ENCODE measurements around the gene ACOD1.

ACOD1 gene

GRCh38 chr13:76939215-76939614 is 9.1 kb upstream of the ACOD1 start:
- TF ChIP-seq SIN3A (IDR thresholded peaks at IDR 0.05; ENCODE audit: borderline replicate concordance, insufficient read depth, low read length) (no peak), REST (IDR thresholded peaks at IDR 0.05; ENCODE audit: insufficient read depth in 1 of 2, low read depth in 2 of 2, low read length in 2 of 2) (no peak), FOXP2 (optimal IDR thresholded peaks at IDR 0.05; ENCODE audit: borderline replicate concordance, extremely low read depth, extremely low read length, insufficient read depth) (no peak), TAF1 (IDR thresholded peaks at IDR 0.05; ENCODE audit: borderline replicate concordance, insufficient read depth, low read length) (no peak), POLR2AphosphoS5 (IDR thresholded peaks at IDR 0.05; ENCODE audit: low read depth, low read length) (no peak)

GRCh38 chr13:76942363-76942762 is 5.9 kb upstream of the ACOD1 start:
- TF ChIP-seq FOXP2 (optimal IDR thresholded peaks at IDR 0.05; ENCODE audit: borderline replicate concordance, extremely low read depth, extremely low read length, insufficient read depth) (no peak), POLR2AphosphoS5 (IDR thresholded peaks at IDR 0.05; ENCODE audit: low read depth, low read length) (no peak)

GRCh38 chr13:76943646-76944045 is 4.7 kb upstream of the ACOD1 start:
- TF ChIP-seq SIN3A (IDR thresholded peaks at IDR 0.05; ENCODE audit: borderline replicate concordance, insufficient read depth, low read length) = no peak
- TF ChIP-seq REST (IDR thresholded peaks at IDR 0.05; ENCODE audit: insufficient read depth in 1 of 2, low read depth in 2 of 2, low read length in 2 of 2) = no peak
- TF ChIP-seq TAF1 (IDR thresholded peaks at IDR 0.05; ENCODE audit: borderline replicate concordance, insufficient read depth, low read length) = no peak

- no peak for TF ChIP-seq TAF1 (IDR thresholded peaks at IDR 0.05; ENCODE audit: borderline replicate concordance, insufficient read depth, low read length)
- no peak for TF ChIP-seq SIN3A (IDR thresholded peaks at IDR 0.05; ENCODE audit: borderline replicate concordance, insufficient read depth, low read length)
- no peak for TF ChIP-seq POLR2AphosphoS5 (IDR thresholded peaks at IDR 0.05; ENCODE audit: low read depth, low read length)
- no peak for TF ChIP-seq FOXP2 (optimal IDR thresholded peaks at IDR 0.05; ENCODE audit: borderline replicate concordance, extremely low read depth, extremely low read length, insufficient read depth)
Observed at GRCh38 chr13:76944456-76944855, 3.9 kb upstream of the ACOD1 start.

GRCh38 chr13:76950101-76950500 is 1.8 kb downstream of the ACOD1 start:
- TF ChIP-seq POLR2AphosphoS5 (IDR thresholded peaks at IDR 0.05; ENCODE audit: low read depth, low read length) (no peak), FOXP2 (optimal IDR thresholded peaks at IDR 0.05; ENCODE audit: borderline replicate concordance, extremely low read depth, extremely low read length, insufficient read depth) (no peak), TAF1 (IDR thresholded peaks at IDR 0.05; ENCODE audit: borderline replicate concordance, insufficient read depth, low read length) (no peak), SIN3A (IDR thresholded peaks at IDR 0.05; ENCODE audit: borderline replicate concordance, insufficient read depth, low read length) (no peak), REST (IDR thresholded peaks at IDR 0.05; ENCODE audit: insufficient read depth in 1 of 2, low read depth in 2 of 2, low read length in 2 of 2) (no peak)

GRCh38 chr13:76953968-76954367 is 5.7 kb downstream of the ACOD1 start:
- TF ChIP-seq SIN3A (IDR thresholded peaks at IDR 0.05; ENCODE audit: borderline replicate concordance, insufficient read depth, low read length) (no peak), FOXP2 (optimal IDR thresholded peaks at IDR 0.05; ENCODE audit: borderline replicate concordance, extremely low read depth, extremely low read length, insufficient read depth) (no peak), REST (IDR thresholded peaks at IDR 0.05; ENCODE audit: insufficient read depth in 1 of 2, low read depth in 2 of 2, low read length in 2 of 2) (no peak), TAF1 (IDR thresholded peaks at IDR 0.05; ENCODE audit: borderline replicate concordance, insufficient read depth, low read length) (no peak), POLR2AphosphoS5 (IDR thresholded peaks at IDR 0.05; ENCODE audit: low read depth, low read length) (no peak)

Measured in PFSK-1 (cell line).